K562 treated with DMSO at 1 percent for 48 hours (cell line): ENCODE data around the gene ZNF609. TPM values are rescaled to one million over a fixed set of nuclear protein-coding genes. Genes with fewer than 3 reads are reported as not detected.

Source experiments
- total RNA-seq: library from RNA; unstranded; fragments of 300-600 nt; gene quantifications from 2 replicates; pipeline ENCODE4 v1.2.3, GENCODE V29; 2022; ENCODE audit warnings: low replicate concordance; ENCODE audit errors: extremely low read depth

ZNF609 gene
- total RNA-seq = not detected in 2 replicates

GRCh38 chr15:64460206-64460723 is at the start of gene ZNF609:
Gene ZNF609 (plus strand): TSS chr15:64460578. CDS start chr15:64499420, 38,842 bp downstream.

Other genes with a start within 250 kb of the ZNF609 start
- gene CSNK1G1, start 104.4 kb upstream of the ZNF609 start, total RNA-seq = not detected in 2 replicates
- not detected in 2 replicates for gene PCLAF, start 79.1 kb upstream of the ZNF609 start, total RNA-seq
- gene TRIP4, start 72.7 kb upstream of the ZNF609 start, total RNA-seq = not detected in 2 replicates